ENCODE results near the gene MAP2K6. TPM values are rescaled to one million over a fixed set of nuclear protein-coding genes. Genes with fewer than 3 reads are reported as not detected.

MAP2K6 gene
- total and polyA plus RNA-seq, 2 experiments from 2014 or later = 3.3 to 13.2 TPM

- Histone ChIP-seq H3K9me2 (replicated peaks; ENCODE audit: insufficient read depth) (no peaks in the 10 kb centered on the region), H3K79me2 (peaks cover 17% of the 10 kb centered on the region), H3K9me3 (ENCODE audit: low read depth) (no peaks in the 10 kb centered on the region), H3K36me3 (replicated peaks; ENCODE audit: insufficient read depth, low read depth) (no peaks in the 10 kb centered on the region), H3K27ac (no peak overlapping the region), H3K4me2 (no peak overlapping the region), H4K20me1 (ENCODE audit: insufficient read depth, poor library complexity, severe bottlenecking) (no peaks in the 10 kb centered on the region), H3K27me3 (no peaks in the 10 kb centered on the region), H2AFZ (no peak overlapping the region), H3K4me1 (ENCODE audit: insufficient read depth) (no peaks in the 10 kb centered on the region), H3K4me3 (no peak overlapping the region)
- WGBS (ENCODE audit: low lambda C conversion rate, missing lambda C conversion rate) = 64% methylated on average over 5 of the region's 5 CpGs
- no peak for DNase-seq (ENCODE audit: low spot score)
- no peak for TF ChIP-seq EZH2 (IDR thresholded peaks at IDR 0.05; ENCODE audit: borderline replicate concordance)
- no peak for TF ChIP-seq CTCF (IDR thresholded peaks at IDR 0.05; ENCODE audit: poor library complexity)
- no peak for TF ChIP-seq EZH2phosphoT487 (IDR thresholded peaks at IDR 0.05; ENCODE audit: low read depth, severe bottlenecking, unreplicated experiment)
Observed at GRCh38 chr17:69435971-69436696, 21.6 kb downstream of the MAP2K6 start.

- H3K27ac ChIP-seq = no peak overlapping the region
- WGBS (ENCODE audit: low lambda C conversion rate, missing lambda C conversion rate) = 100% methylated on average over 1 of the region's 1 CpG
- no peak for DNase-seq (ENCODE audit: low spot score)
- no peaks in the 10 kb centered on the region for H3K36me3 ChIP-seq (replicated peaks; ENCODE audit: insufficient read depth, low read depth)
- TF ChIP-seq EZH2 (IDR thresholded peaks at IDR 0.05; ENCODE audit: borderline replicate concordance) = no peak
- no peak for TF ChIP-seq EZH2phosphoT487 (IDR thresholded peaks at IDR 0.05; ENCODE audit: low read depth, severe bottlenecking, unreplicated experiment)
- H2AFZ ChIP-seq = no peak overlapping the region
- no peaks in the 10 kb centered on the region for H3K27me3 ChIP-seq
- no peaks in the 10 kb centered on the region for H3K4me1 ChIP-seq (ENCODE audit: insufficient read depth)
- H3K4me3 ChIP-seq = no peak overlapping the region
- no peaks in the 10 kb centered on the region for H3K9me3 ChIP-seq (ENCODE audit: low read depth)
- H4K20me1 ChIP-seq (ENCODE audit: insufficient read depth, poor library complexity, severe bottlenecking) = no peaks in the 10 kb centered on the region
- H3K4me2 ChIP-seq = no peak overlapping the region
- H3K9me2 ChIP-seq (replicated peaks; ENCODE audit: insufficient read depth) = no peaks in the 10 kb centered on the region
- H3K79me2 ChIP-seq = peaks cover 22% of the 10 kb centered on the region
Observed at GRCh38 chr17:69437475-69437874, 23.0 kb downstream of the MAP2K6 start.

- no peak for DNase-seq (ENCODE audit: low spot score)
- Histone ChIP-seq H4K20me1 (ENCODE audit: insufficient read depth, poor library complexity, severe bottlenecking) (no peaks in the 10 kb centered on the region), H3K4me1 (ENCODE audit: insufficient read depth) (no peaks in the 10 kb centered on the region), H3K27ac (no peak overlapping the region), H3K27me3 (no peaks in the 10 kb centered on the region), H3K4me2 (no peak overlapping the region), H3K36me3 (replicated peaks; ENCODE audit: insufficient read depth, low read depth) (no peaks in the 10 kb centered on the region), H2AFZ (no peak overlapping the region), H3K9me2 (replicated peaks; ENCODE audit: insufficient read depth) (no peaks in the 10 kb centered on the region), H3K4me3 (no peak overlapping the region), H3K79me2 (peaks cover 20% of the 10 kb centered on the region), H3K9me3 (ENCODE audit: low read depth) (no peaks in the 10 kb centered on the region)
- 87% methylated on average over 4 of the region's 4 CpGs for WGBS (ENCODE audit: low lambda C conversion rate, missing lambda C conversion rate)
- TF ChIP-seq EZH2phosphoT487 (IDR thresholded peaks at IDR 0.05; ENCODE audit: low read depth, severe bottlenecking, unreplicated experiment) = no peak
- TF ChIP-seq CTCF (IDR thresholded peaks at IDR 0.05; ENCODE audit: poor library complexity) = no peak
- TF ChIP-seq EZH2 (IDR thresholded peaks at IDR 0.05; ENCODE audit: borderline replicate concordance) = no peak
Observed at GRCh38 chr17:69438776-69439175, 24.3 kb downstream of the MAP2K6 start.

- Histone ChIP-seq H3K36me3 (replicated peaks; ENCODE audit: insufficient read depth, low read depth) (no peaks in the 10 kb centered on the region), H3K27me3 (no peaks in the 10 kb centered on the region), H3K4me3 (no peak overlapping the region), H3K4me1 (ENCODE audit: insufficient read depth) (no peaks in the 10 kb centered on the region), H3K27ac (no peak overlapping the region), H3K9me2 (replicated peaks; ENCODE audit: insufficient read depth) (no peaks in the 10 kb centered on the region), H4K20me1 (ENCODE audit: insufficient read depth, poor library complexity, severe bottlenecking) (no peaks in the 10 kb centered on the region), H2AFZ (no peak overlapping the region), H3K79me2 (peaks cover 12% of the 10 kb centered on the region), H3K9me3 (ENCODE audit: low read depth) (no peaks in the 10 kb centered on the region), H3K4me2 (no peak overlapping the region)
- DNase-seq (ENCODE audit: low spot score) = no peak
- 100% methylated on average over 2 of the region's 2 CpGs for WGBS (ENCODE audit: low lambda C conversion rate, missing lambda C conversion rate)
- TF ChIP-seq CTCF (IDR thresholded peaks at IDR 0.05; ENCODE audit: poor library complexity) = no peak
- TF ChIP-seq EZH2 (IDR thresholded peaks at IDR 0.05; ENCODE audit: borderline replicate concordance) = no peak
- TF ChIP-seq EZH2phosphoT487 (IDR thresholded peaks at IDR 0.05; ENCODE audit: low read depth, severe bottlenecking, unreplicated experiment) = no peak
Observed at GRCh38 chr17:69441179-69441578, 26.7 kb downstream of the MAP2K6 start.

All from hepatocyte (in vitro differentiated cells).